NCI-H2107 treated with DMSO at 0.1 percent for 48 hours (cell line): ENCODE measurements around the gene PRKCB.
A peak's percentile ranks its signal among the peaks of the same experiment; 100 is the strongest.
"Not testable (repeated sequence)": the region's sequence is repeated elsewhere in the genome, so short reads cannot be mapped to it uniquely, and the experiment has no call there.

ENCODE experiments used
- DNase-seq: peaks from one replicate; lab custom pipeline; 2025; ENCODE audit not compliant: unreplicated experiment; lab: John Stamatoyannopoulos, UW

PRKCB gene

GRCh38 chr16:24208710-24209109, 372.9 kb downstream of the PRKCB start:
- peak; percentile 0 for DNase-seq

GRCh38 chr16:24214992-24215391, 379.2 kb downstream of the PRKCB start:
- no peak for DNase-seq

- no peak for DNase-seq
These were observed 381.2 kb downstream of the PRKCB start for GRCh38 chr16:24216961-24217360.

- DNase-seq = no peak
These were observed 381.7 kb downstream of the PRKCB start for GRCh38 chr16:24217461-24217860.

- no peak for DNase-seq
These were observed 382.5 kb downstream of the PRKCB start for GRCh38 chr16:24218299-24218698.

GRCh38 chr16:24221219-24221618, 385.4 kb downstream of the PRKCB start:
- no peak for DNase-seq

GRCh38 chr16:24228514-24228913, 392.7 kb downstream of the PRKCB start:
- no peak for DNase-seq

- DNase-seq = no peak
These were observed 397.2 kb downstream of the PRKCB start for GRCh38 chr16:24232936-24233335.

GRCh38 chr16:24234737-24235136, 399.0 kb downstream of the PRKCB start:
- DNase-seq = no peak

- no peak for DNase-seq
These were observed 400.0 kb downstream of the PRKCB start for GRCh38 chr16:24235806-24236205.

- DNase-seq = not testable (repeated sequence)
These were observed 403.1 kb downstream of the PRKCB start for GRCh38 chr16:24238846-24239245.

GRCh38 chr16:24246911-24247607, 411.3 kb downstream of the PRKCB start:
- DNase-seq = no peak

- DNase-seq = peak; percentile 27
These were observed 417.4 kb downstream of the PRKCB start for GRCh38 chr16:24253192-24253591.

GRCh38 chr16:24255456-24256371, 419.9 kb downstream of the PRKCB start, which contains the start of gene CACNG3:
TSS of gene CACNG3 (plus strand) at chr16:24256335. CDS start at chr16:24256755, 420 bp downstream.
- no peak for DNase-seq

GRCh38 chr16:24257958-24258357, 422.2 kb downstream of the PRKCB start:
- no peak for DNase-seq

- no peak for DNase-seq
These were observed 423.0 kb downstream of the PRKCB start for GRCh38 chr16:24258791-24259190.

- no peak for DNase-seq
These were observed 427.0 kb downstream of the PRKCB start for GRCh38 chr16:24262816-24263215.
